HG02870 (cell line): ENCODE measurements around the gene DHRS3.

ENCODE experiments used
- ATAC-seq: cut with Tn5 transposase; IDR thresholded peaks from one replicate; pipeline ENCODE4 v1.9.1; 2021; ENCODE audit warnings: mild to moderate bottlenecking, moderate library complexity; ENCODE audit not compliant: unreplicated experiment

DHRS3 gene

GRCh38 chr1:12618661-12618964 lies 603 bp upstream of the DHRS3 start:
- no peak for ATAC-seq

DNA sequence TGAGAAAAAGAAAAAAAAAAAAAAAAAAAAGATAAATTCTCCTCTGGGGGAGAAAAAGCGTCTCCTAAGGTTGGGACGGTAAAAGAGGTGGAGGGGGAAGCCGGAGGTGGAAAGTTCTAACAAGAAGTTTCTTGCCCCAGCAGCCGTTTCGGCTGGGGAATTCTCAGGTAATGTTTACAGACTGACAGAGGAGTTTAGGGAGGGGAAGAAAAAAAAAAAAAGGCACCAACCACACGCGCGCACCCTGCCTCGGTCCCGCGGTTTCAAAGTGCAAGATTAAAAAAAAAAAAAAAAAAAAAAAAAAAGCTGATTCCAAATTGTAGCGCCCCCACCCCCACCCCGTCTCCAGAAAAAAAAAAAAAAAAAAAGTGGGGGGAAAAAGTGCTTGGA lies 504 bp downstream of the DHRS3 start:
- no peak for ATAC-seq

GRCh38 chr1:12616709-12617373 lies 1.2 kb downstream of the DHRS3 start:
- ATAC-seq, result no peak

DNA sequence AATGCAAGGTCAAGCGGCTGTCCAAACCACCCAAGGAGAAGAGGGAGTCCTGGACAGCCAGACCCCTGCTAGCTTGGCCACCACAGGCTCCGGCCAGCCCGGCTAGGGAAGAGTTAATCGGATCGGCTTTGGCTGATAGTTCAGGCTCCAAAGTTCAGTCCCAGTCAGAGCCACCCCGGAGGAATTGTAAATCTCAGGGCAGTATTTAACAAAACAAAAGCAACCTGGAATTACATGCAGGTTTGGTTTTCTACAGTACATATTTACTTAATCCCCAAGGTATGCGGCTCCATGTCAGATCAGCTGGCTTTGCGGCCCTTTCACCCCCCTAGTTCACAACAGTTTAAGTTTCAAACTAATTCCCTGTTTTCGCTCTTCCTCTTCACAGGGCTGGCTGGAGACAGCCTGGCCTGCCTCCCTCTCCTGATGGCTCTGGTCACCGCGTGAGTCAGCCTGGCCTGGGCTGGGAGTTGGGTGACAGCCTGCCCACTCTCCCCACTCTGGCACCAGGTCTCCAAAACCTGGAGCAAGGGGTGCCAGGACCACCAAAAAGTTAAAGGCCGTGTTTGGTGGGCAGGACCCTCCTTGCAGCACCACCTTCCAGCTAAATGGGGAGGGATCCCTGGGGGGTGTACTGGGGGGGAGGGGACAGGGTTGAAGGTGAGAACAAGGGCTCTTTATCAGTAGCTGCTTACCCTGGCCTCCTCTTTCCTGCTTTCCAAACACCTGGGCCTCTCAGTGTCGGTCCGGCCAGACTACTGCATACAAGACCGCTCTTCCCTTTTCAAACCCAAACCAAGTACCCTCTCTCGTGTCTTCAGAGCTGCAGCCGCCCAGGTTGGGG lies 1.9 kb downstream of the DHRS3 start:
- no peak for ATAC-seq

- ATAC-seq, result no peak
Measured at GRCh38 chr1:12615159-12615864, 2.7 kb downstream of the DHRS3 start.

DNA sequence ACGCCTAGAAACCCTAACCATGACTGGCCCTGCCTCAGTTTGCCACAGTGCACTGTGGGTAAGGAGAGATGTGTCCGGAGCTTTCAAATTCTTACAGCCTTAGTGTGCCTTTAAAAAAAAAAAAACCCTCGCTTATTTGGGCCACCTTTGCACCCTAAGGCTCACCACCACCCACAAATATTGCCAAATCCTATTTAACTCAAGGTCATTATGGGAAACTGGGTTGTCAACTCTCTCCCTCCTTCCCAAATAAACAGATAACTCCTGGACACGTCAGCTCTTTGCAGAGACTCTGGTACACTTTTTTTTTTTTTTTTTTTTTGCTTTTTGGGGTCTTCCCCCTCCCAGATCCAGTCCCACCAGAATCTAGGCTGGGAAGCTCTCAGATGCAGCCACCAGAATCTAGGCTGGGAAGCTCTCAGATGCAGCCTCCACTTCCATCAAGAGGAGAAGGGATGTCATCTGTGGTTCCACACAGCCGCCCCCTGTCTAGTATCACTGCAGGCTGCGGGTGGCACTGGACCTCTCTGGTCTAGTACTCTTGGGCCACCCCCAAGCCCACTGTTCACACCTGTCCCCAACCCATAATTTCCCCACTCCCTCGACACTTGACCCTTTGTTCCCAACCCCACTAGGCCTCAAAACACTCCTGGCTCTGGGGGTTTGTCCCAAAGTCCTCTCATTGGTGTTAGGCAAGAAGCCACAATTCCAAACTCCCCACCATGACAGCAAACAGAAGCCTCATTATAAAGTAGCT lies 3.4 kb downstream of the DHRS3 start:
- ATAC-seq, result no peak

GRCh38 chr1:12613180-12613579 lies 4.8 kb downstream of the DHRS3 start:
- ATAC-seq, result no peak

- no peak for ATAC-seq
Measured at GRCh38 chr1:12610941-12611340, 7.1 kb downstream of the DHRS3 start.

GRCh38 chr1:12610305-12610935 lies 7.6 kb downstream of the DHRS3 start:
- ATAC-seq, result no peak

DNA sequence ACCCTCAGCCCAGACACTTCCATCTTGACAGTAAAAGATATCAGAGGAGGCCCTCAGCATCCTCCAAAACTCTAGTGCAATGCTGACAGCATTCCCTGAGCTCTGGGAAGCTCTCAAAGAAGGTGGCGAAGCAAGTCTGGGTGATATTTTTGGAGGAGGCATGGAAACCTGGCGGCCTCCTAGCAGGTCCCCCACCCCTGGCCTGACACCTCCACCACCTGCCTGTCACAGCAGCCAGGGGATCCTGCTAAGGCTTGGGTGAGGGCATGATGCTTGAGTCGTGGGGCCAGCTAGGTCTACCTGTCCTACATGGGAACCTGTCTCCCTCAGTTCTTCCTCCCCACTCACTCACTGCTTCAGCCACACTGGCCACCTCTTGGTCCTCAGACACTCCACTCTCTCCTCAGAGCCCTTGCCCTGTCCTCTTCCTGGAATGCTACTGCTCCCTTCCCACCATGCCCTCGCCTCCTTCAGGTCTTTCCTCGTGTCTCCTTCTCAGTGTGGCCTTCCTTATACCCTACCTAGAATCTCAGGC lies 8.5 kb downstream of the DHRS3 start:
- no peak for ATAC-seq

DNA sequence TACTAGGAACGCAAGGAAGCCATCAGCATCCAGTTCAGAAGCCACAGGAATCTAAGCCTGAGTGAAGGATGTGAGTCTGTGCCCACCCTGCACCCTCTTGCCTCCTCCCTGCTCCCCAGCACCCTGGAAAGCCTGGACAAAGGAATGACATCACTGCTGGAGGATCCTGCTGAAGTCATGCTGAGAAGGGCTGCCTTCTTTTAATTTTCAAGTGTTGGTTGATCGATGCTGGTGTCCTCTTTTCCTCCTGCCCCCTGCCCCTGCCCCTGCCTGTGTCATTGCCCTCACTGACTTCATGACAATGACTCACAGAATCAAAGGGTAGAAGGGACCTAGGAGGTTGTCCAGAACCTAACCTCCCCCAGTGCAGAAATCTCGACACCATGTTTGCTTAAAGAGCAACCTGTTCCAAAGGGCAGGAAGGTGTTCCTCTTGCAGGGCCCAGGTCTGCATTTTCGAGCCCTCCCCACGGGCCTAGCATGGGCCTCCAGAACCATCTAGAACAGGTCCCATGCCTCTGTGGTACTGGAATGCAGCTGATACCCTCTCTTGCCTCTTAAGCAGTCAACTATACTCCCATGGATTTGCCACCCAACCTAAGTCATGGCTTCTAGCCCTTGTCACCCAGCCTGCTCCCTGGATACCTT lies 9.6 kb downstream of the DHRS3 start:
- ATAC-seq, result no peak

- ATAC-seq, result no peak
Measured at GRCh38 chr1:12607263-12607662, 10.7 kb downstream of the DHRS3 start.

- ATAC-seq, result no peak
Measured at GRCh38 chr1:12604986-12605385, 13.0 kb downstream of the DHRS3 start.

DNA sequence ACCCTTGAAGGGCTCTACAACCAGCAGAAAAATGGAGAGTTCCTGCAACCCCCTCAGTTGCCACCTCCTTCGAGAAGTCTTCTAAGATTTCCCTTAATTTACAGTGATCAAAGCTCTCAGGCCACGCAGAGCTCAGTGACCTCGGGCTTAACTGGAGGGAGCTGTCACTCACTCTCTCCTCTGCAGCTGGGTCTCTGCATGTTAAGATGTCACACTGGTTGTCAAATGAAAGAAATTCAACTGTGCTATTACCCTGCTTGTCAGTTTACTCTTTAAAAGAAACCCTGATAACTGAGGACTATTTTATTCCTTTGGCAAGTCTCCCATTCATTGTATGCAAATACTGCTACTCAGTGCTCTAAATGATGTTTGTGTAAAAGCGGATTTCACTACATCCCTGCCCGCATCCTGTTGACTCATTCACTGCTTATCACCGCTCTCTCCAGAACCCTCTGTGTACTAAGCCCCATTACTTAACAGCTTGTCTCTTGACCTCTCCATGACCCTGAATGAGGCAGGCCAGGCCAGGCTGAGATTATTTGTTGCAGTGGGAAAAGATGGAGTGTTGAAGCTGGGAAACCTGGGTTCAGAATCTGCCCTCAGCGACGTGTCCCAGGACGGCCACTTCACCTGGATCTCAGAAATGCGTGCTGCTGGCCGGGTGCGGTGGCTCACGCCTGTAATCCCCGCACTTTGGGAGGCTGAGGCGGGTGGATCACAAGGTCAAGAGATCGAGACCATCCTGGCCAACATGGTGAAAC lies 13.7 kb downstream of the DHRS3 start:
- ATAC-seq, result no peak

GRCh38 chr1:12603224-12603623 lies 14.8 kb downstream of the DHRS3 start:
- ATAC-seq, result no peak

- no peak for ATAC-seq
Measured at GRCh38 chr1:12602659-12603024, 15.4 kb downstream of the DHRS3 start.

- no peak for ATAC-seq
Measured at GRCh38 chr1:12601700-12602658, 16.0 kb downstream of the DHRS3 start.

GRCh38 chr1:12600880-12601633 lies 17.0 kb downstream of the DHRS3 start:
- ATAC-seq, result no peak
